ENCODE data around the gene TAOK3. TPM values are rescaled to one million over a fixed set of nuclear protein-coding genes. Genes with fewer than 3 reads are reported as not detected.
A peak's percentile ranks its signal among the peaks of the same experiment; 100 is the strongest.

Gene TAOK3
- total and polyA plus RNA-seq, 4 donors, result 19.9 to 54.5 (median 37.7) TPM

GRCh38 chr12:118353721-118354120 lies 19.0 kb downstream of the TAOK3 start:
- no peak for ATAC-seq (ENCODE audit: insufficient read depth, low FRiP score)
- DNase-seq, result peak in 2 of 3 donors; percentile 57 to 66
- Histone ChIP-seq H3K9me3 (ENCODE audit: control insufficient read depth in 4 of 4, insufficient read depth in 3 of 4, low read length in 3 of 4) (no peaks in the 10 kb centered on the region), H3K9ac (ENCODE audit: insufficient read depth in 1 of 2, low read length in 2 of 2) (no peak overlapping the region), H3K4me1 (ENCODE audit: control insufficient read depth in 5 of 5, insufficient read depth in 5 of 5, low read length in 5 of 5) (peaks cover 5 to 29% (median 7%) of the 10 kb centered on the region in 5 donors), H3K36me3 (ENCODE audit: control insufficient read depth in 4 of 4, insufficient read depth in 4 of 4, low read length in 4 of 4) (no peaks in the 10 kb centered on the region), H3K27ac (ENCODE audit: low read depth in 1 of 2, low read length in 1 of 2) (no peak overlapping the region), H3K4me3 (no peak overlapping the region), H3K27me3 (ENCODE audit: control insufficient read depth in 3 of 3, insufficient read depth in 3 of 3, low read length in 2 of 3) (no peaks in the 10 kb centered on the region)
- no peak for TF ChIP-seq CTCF (IDR thresholded peaks at IDR 0.05; ENCODE audit: control extremely low read depth, extremely low read depth)
- WGBS, 2 donors, result 83 to 87% methylated on average over 4 of the region's 4 CpGs

- 91 to 93% methylated on average over 6 of the region's 6 CpGs for WGBS, 2 donors
- TF ChIP-seq CTCF (IDR thresholded peaks at IDR 0.05; ENCODE audit: control extremely low read depth, extremely low read depth), result no peak
- no peak for ATAC-seq (ENCODE audit: insufficient read depth, low FRiP score)
Observed at GRCh38 chr12:118350908-118351559, 21.7 kb downstream of the TAOK3 start.

GRCh38 chr12:118347916-118348315 lies 24.8 kb downstream of the TAOK3 start:
- Histone ChIP-seq H3K4me1 (ENCODE audit: control insufficient read depth in 5 of 5, insufficient read depth in 5 of 5, low read length in 5 of 5) (peaks cover 3 to 8% (median 4%) of the 10 kb centered on the region in 5 donors), H3K27me3 (ENCODE audit: control insufficient read depth in 3 of 3, insufficient read depth in 3 of 3, low read length in 2 of 3) (no peaks in the 10 kb centered on the region), H3K9ac (ENCODE audit: insufficient read depth in 1 of 2, low read length in 2 of 2) (no peak overlapping the region), H3K4me3 (no peak overlapping the region), H3K36me3 (ENCODE audit: control insufficient read depth in 4 of 4, insufficient read depth in 4 of 4, low read length in 4 of 4) (no peaks in the 10 kb centered on the region), H3K9me3 (ENCODE audit: control insufficient read depth in 4 of 4, insufficient read depth in 3 of 4, low read length in 3 of 4) (no peaks in the 10 kb centered on the region), H3K27ac (ENCODE audit: low read depth in 1 of 2, low read length in 1 of 2) (no peak overlapping the region)
- ATAC-seq (ENCODE audit: insufficient read depth, low FRiP score), result no peak
- 74 to 90% methylated on average over 2 of the region's 2 CpGs for WGBS, 2 donors
- TF ChIP-seq CTCF (IDR thresholded peaks at IDR 0.05; ENCODE audit: control extremely low read depth, extremely low read depth), result no peak
- DNase-seq, result no peak

More at GRCh38 chr12:118350908-118351559, 21.7 kb downstream of the TAOK3 start:
- Histone ChIP-seq H3K9me3 (ENCODE audit: control insufficient read depth in 4 of 4, insufficient read depth in 3 of 4, low read length in 3 of 4) (no peaks in the 10 kb centered on the region), H3K36me3 (ENCODE audit: control insufficient read depth in 4 of 4, insufficient read depth in 4 of 4, low read length in 4 of 4) (no peaks in the 10 kb centered on the region), H3K27ac (ENCODE audit: low read depth in 1 of 2, low read length in 1 of 2) (no peak overlapping the region), H3K9ac (ENCODE audit: insufficient read depth in 1 of 2, low read length in 2 of 2) (no peak overlapping the region), H3K4me3 (no peak overlapping the region), H3K4me1 (ENCODE audit: control insufficient read depth in 5 of 5, insufficient read depth in 5 of 5, low read length in 5 of 5) (peaks cover 3 to 19% (median 8%) of the 10 kb centered on the region in 5 donors), H3K27me3 (ENCODE audit: control insufficient read depth in 3 of 3, insufficient read depth in 3 of 3, low read length in 2 of 3) (no peaks in the 10 kb centered on the region)
- no peak for DNase-seq

- peaks cover 0 to 8% (median 4%) of the 10 kb centered on the region in 5 donors for H3K4me1 ChIP-seq (ENCODE audit: control insufficient read depth in 5 of 5, insufficient read depth in 5 of 5, low read length in 5 of 5)
Observed at GRCh38 chr12:118346895-118347294, 25.8 kb downstream of the TAOK3 start.

More at GRCh38 chr12:118346895-118347294, 25.8 kb downstream of the TAOK3 start:
- H3K27ac ChIP-seq (ENCODE audit: low read depth in 1 of 2, low read length in 1 of 2), result no peak overlapping the region
- 42 to 52% methylated on average over 7 of the region's 7 CpGs for WGBS, 2 donors
- H3K27me3 ChIP-seq (ENCODE audit: control insufficient read depth in 3 of 3, insufficient read depth in 3 of 3, low read length in 2 of 3), result no peaks in the 10 kb centered on the region
- DNase-seq (no peak), ATAC-seq (ENCODE audit: insufficient read depth, low FRiP score) (no peak)
- H3K36me3 ChIP-seq (ENCODE audit: control insufficient read depth in 4 of 4, insufficient read depth in 4 of 4, low read length in 4 of 4), result no peaks in the 10 kb centered on the region
- H3K4me3 ChIP-seq, result no peak overlapping the region
- no peak for TF ChIP-seq CTCF (IDR thresholded peaks at IDR 0.05; ENCODE audit: control extremely low read depth, extremely low read depth)
- no peaks in the 10 kb centered on the region for H3K9me3 ChIP-seq (ENCODE audit: control insufficient read depth in 4 of 4, insufficient read depth in 3 of 4, low read length in 3 of 4)
- no peak overlapping the region for H3K9ac ChIP-seq (ENCODE audit: insufficient read depth in 1 of 2, low read length in 2 of 2)

All from lung (tissue), 12 donors.